Activated B cell treated with CpG ODN at 0.5 μM for 24 hours (primary cell): ENCODE measurements around the gene STK24. TPM values are rescaled to one million over a fixed set of nuclear protein-coding genes. Genes with fewer than 3 reads are reported as not detected.
A peak's percentile ranks its signal among the peaks of the same experiment; 100 is the strongest.

Experiments used
- ATAC-seq: fragments of 200-7000 bp; cut with Tn5 transposase; one replicate; pipeline ENCODE4 v1.10.0; 2021; ENCODE audit warnings: low read depth, mild to moderate bottlenecking, moderate library complexity
- CTCF ChIA-PET: fragments of 350-600 bp; sonication (Branson Sonifier 250); formaldehyde crosslinking; loops from one replicate; lab custom pipeline; 2021; ENCODE audit warnings: antibody characterized with exemption; lab: Charles Lee
- POLR2A ChIA-PET: fragments of 350-600 bp; sonication (Branson Sonifier 250); formaldehyde crosslinking; loops from one replicate; lab custom pipeline; 2021; ENCODE audit warnings: antibody characterized with exemption; lab: Charles Lee
- DNase-seq: peaks from one replicate; pipeline ENCODE4 v3.0.0; 2022
- H3K27ac Mint-ChIP-seq: one replicate; pipeline ENCODE4 v1.8.0; 2020; ENCODE audit warnings: mixed read lengths
- H3K27me3 Mint-ChIP-seq: one replicate; pipeline ENCODE4 v1.8.0; 2021; ENCODE audit warnings: mixed read lengths
- H3K36me3 Mint-ChIP-seq: one replicate; pipeline ENCODE4 v1.8.0; 2021; ENCODE audit warnings: low read depth, mixed read lengths
- H3K4me1 Mint-ChIP-seq: one replicate; pipeline ENCODE4 v1.8.0; 2021; ENCODE audit warnings: mixed read lengths
- H3K4me3 Mint-ChIP-seq: one replicate; pipeline ENCODE4 v1.8.0; 2020; ENCODE audit warnings: mild to moderate bottlenecking, mixed read lengths
- H3K9me3 Mint-ChIP-seq: one replicate; pipeline ENCODE4 v1.8.0; 2020; ENCODE audit warnings: mixed read lengths
- CTCF ChIP-seq: fragments of 200-600 bp; IDR thresholded peaks from one replicate; pipeline ENCODE4 v1.8.0; 2022; ENCODE audit warnings: antibody characterized with exemption, mild to moderate bottlenecking
- intact Hi-C: fragments of 100-400 bp; cut with micrococcal nuclease; formaldehyde crosslinking; loops from one replicate; pipeline ENCODE4 v1.15.1; 2024
- total RNA-seq: library from RNA; stranded (reverse); gene quantifications from 2 replicates; pipeline ENCODE4 v1.2.3, GENCODE V29; 2022

STK24 gene
- total RNA-seq, 1 donor from 2014 or later = 84.8 TPM

GRCh38 chr13:98549728-98550317, 27.1 kb downstream of the STK24 start:
- no peak for TF ChIP-seq CTCF
- Mint-ChIP-seq H3K9me3 (no peaks in the 10 kb centered on the region), H3K4me3 (no peak overlapping the region), H3K27ac (peak overlapping the region; percentile 43), H3K27me3 (no peaks in the 10 kb centered on the region), H3K4me1 (peaks cover 82% of the 10 kb centered on the region), H3K36me3 (peaks cover 41% of the 10 kb centered on the region)
- DNase-seq = no peak
- intact Hi-C loops = no loop called here
- peak; percentile 64 for ATAC-seq
- ChIA-PET POLR2A (interaction anchor here (0.6 to 1.6 kb wide), 2 partner anchors 18 to 21 kb away, joined by 3 to 5 read pairs; no protein-coding TSS in a partner anchor), CTCF (interaction anchor here (1.3 kb wide), 1 partner anchor 103 kb away, joined by 4 read pairs; no protein-coding TSS in a partner anchor)

DNA sequence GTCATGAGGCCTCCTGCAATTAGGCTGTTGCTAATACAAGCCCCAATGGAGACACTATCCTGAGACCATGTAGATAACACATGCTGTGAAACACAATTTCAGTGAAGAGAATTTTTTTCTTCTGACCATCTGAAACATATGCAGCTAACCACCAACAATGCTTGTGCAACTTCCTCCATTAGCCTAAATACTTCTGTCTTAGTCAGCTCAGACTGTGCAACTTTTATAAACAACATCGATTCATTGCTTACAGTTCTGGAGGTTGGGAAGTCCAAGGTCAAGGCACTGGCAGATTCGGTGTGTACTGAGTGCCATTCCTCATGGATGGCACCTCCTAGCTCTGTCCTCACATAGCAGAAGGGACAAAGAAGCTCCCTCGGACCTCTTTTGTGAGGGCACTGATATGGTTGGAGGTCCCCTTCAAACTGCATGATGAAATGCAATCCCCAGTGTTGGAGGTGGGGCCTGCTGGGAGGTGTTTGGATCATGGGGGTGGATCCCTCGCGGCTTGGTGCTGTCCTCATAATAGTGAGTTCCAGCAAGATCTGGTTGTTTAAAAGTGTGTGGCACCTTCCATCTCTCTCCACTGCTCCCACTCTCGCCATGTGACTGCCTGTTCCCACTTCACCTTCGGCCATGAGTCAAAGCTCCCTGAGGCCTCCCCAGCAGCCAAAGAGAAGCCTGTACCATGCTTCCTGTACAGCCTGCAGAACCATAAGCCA, 27.7 kb downstream of the STK24 start:
- no peak for TF ChIP-seq CTCF
- Mint-ChIP-seq H3K9me3 (no peaks in the 10 kb centered on the region), H3K36me3 (peaks cover 41% of the 10 kb centered on the region), H3K27ac (peak overlapping the region; percentile 43), H3K4me3 (no peak overlapping the region), H3K4me1 (peaks cover 82% of the 10 kb centered on the region), H3K27me3 (no peaks in the 10 kb centered on the region)
- no peak for ATAC-seq
- intact Hi-C loops = no loop called here
- ChIA-PET POLR2A (interaction anchor here (1.6 kb wide), 1 partner anchor 22 kb away, joined by 5 read pairs; no protein-coding TSS in a partner anchor), CTCF (interaction anchor here (1.3 kb wide), 1 partner anchor 104 kb away, joined by 4 read pairs; no protein-coding TSS in a partner anchor)
- DNase-seq = no peak

GRCh38 chr13:98548230-98548629, 28.7 kb downstream of the STK24 start:
- intact Hi-C loops = no loop called here
- TF ChIP-seq CTCF = no peak
- ChIA-PET POLR2A (interaction anchor here (0.6 kb wide), 1 partner anchor 19 kb away, joined by 6 read pairs; no protein-coding TSS in a partner anchor), CTCF (no interaction called here)
- no peaks in the 10 kb centered on the region for H3K27me3 Mint-ChIP-seq
- ATAC-seq (no peak), DNase-seq (no peak)
- H3K4me1 Mint-ChIP-seq = peaks cover 82% of the 10 kb centered on the region
- no peak overlapping the region for H3K27ac Mint-ChIP-seq
- H3K9me3 Mint-ChIP-seq = no peaks in the 10 kb centered on the region
- H3K4me3 Mint-ChIP-seq = no peak overlapping the region
- H3K36me3 Mint-ChIP-seq = peaks cover 36% of the 10 kb centered on the region

DNA sequence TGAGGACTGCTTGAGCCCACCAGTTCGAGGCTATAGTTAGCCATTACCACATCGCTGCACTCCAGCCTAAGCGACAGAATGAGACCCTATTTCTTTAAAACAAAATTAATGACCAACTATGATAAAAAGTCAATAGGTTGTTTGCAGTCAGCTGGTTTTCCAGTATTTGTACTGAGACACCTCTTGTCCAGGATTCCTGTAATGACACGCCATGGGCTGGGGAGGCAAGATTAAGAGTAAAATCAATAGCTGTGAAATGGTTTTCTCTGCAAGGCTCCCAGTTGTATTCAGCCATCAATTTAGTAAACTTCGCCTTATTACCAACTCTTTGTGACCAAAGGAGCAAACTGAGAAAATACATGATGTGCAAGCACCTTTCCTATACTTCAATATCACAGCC, 29.5 kb downstream of the STK24 start:
- intact Hi-C loops = no loop called here
- no peak for ATAC-seq

More for the DNA sequence above, 29.5 kb downstream of the STK24 start:
- DNase-seq = no peak
- H3K27me3 Mint-ChIP-seq = no peaks in the 10 kb centered on the region
- peak overlapping the region; percentile 6 for H3K27ac Mint-ChIP-seq
- ChIA-PET CTCF (no interaction called here), POLR2A (no interaction called here)
- no peak for TF ChIP-seq CTCF
- peaks cover 36% of the 10 kb centered on the region for H3K36me3 Mint-ChIP-seq
- H3K4me1 Mint-ChIP-seq = peaks cover 83% of the 10 kb centered on the region
- H3K9me3 Mint-ChIP-seq = no peaks in the 10 kb centered on the region
- no peak overlapping the region for H3K4me3 Mint-ChIP-seq
